Measurements from ENCODE around the gene APOH. TPM values are rescaled to one million over a fixed set of nuclear protein-coding genes. Genes with fewer than 3 reads are reported as not detected.

Gene APOH
- total and polyA plus RNA-seq, 2 of the 13 experiments (the other 11 are each of a cell fraction or from before 2014, with no cell fraction given), result 4,846 to 5,748 TPM

GRCh38 chr17:66235377-66235994 lies 6.3 kb upstream of the APOH start (continued):
- peak; percentile 67; the same call in 1 of the 2 replicates for TF ChIP-seq TFE3 (CRISPR knock-in tag; IDR thresholded peaks at IDR 0.05)
- TF ChIP-seq MEIS1 (CRISPR knock-in tag; IDR thresholded peaks at IDR 0.05; ENCODE audit: borderline replicate concordance), result no peak
- TF ChIP-seq RBM22 (optimal IDR thresholded peaks at IDR 0.05; ENCODE audit: low read length), result no peak
- TF ChIP-seq SRSF1 (optimal IDR thresholded peaks at IDR 0.05; ENCODE audit: low read depth, low read length), result no peak
- TF ChIP-seq MYPOP (CRISPR knock-in tag; IDR thresholded peaks at IDR 0.05), result no peak; the same call in 1 of the 2 replicates
- TF ChIP-seq ATF6 (CRISPR knock-in tag; conservative IDR thresholded peaks at IDR 0.05), result no peak
- TF ChIP-seq ZFY (CRISPR knock-in tag; IDR thresholded peaks at IDR 0.05), result no peak; the same call in 1 of the 2 replicates
- peak in 1 of 2 experiments; percentile 93; a peak in 2 of 4 replicates for TF ChIP-seq KLF16 (CRISPR knock-in tag; IDR thresholded peaks at IDR 0.05)
- no peak for TF ChIP-seq PAWR (CRISPR knock-in tag; IDR thresholded peaks at IDR 0.05; ENCODE audit: borderline replicate concordance)
- TF ChIP-seq HINFP (CRISPR knock-in tag; IDR thresholded peaks at IDR 0.05; ENCODE audit: low read depth), result no peak
- 0 out of 2 replicates have a peak, but pooled peaks have one; percentile 12 for TF ChIP-seq ZNF24 (IDR thresholded peaks at IDR 0.05)
- TF ChIP-seq ZNF619 (CRISPR knock-in tag; IDR thresholded peaks at IDR 0.05), result no peak
- TF ChIP-seq ZNF3 (CRISPR knock-in tag; IDR thresholded peaks at IDR 0.05), result no peak
- TF ChIP-seq ZBTB3 (CRISPR knock-in tag; IDR thresholded peaks at IDR 0.05; ENCODE audit: borderline replicate concordance, low read depth), result no peak
- TF ChIP-seq ZNF276 (CRISPR knock-in tag; IDR thresholded peaks at IDR 0.05; ENCODE audit: low read depth), result no peak
- no peak for TF ChIP-seq RFX5 (IDR thresholded peaks at IDR 0.05; ENCODE audit: low read depth, low read length)
- peak; percentile 73; the same call in 1 of the 2 replicates for TF ChIP-seq GATA4 (IDR thresholded peaks at IDR 0.05; ENCODE audit: borderline replicate concordance, low read depth)
- no peak for TF ChIP-seq KAT2B (IDR thresholded peaks at IDR 0.05; ENCODE audit: borderline replicate concordance, low read depth, low read length)
- no peak for TF ChIP-seq BCL3 (CRISPR knock-in tag; IDR thresholded peaks at IDR 0.05)
- TF ChIP-seq MXI1 (IDR thresholded peaks at IDR 0.05; ENCODE audit: borderline replicate concordance, low read depth, low read length), result no peak

Data from HepG2 (cell line).